IMR-90 (cell line): ENCODE data around the gene GRM4. TPM values are rescaled to one million over a fixed set of nuclear protein-coding genes. Genes with fewer than 3 reads are reported as not detected.

Experiments
- ATAC-seq: fragments of 200-7000 bp; cut with Tn5 transposase; 2 replicates; pipeline ENCODE4 v1.9.1; 2020; ENCODE audit warnings: low read depth, mild to moderate bottlenecking, moderate library complexity
- BruUV-seq: library from RNA; stranded (reverse); fragments of 400-500 nt; replicated peaks from 2 replicates; lab custom pipeline; 2021; lab: Mats Ljungman, UMichigan
- CTCF ChIA-PET: fragments of 300-600 bp; formaldehyde crosslinking; extraction: SDS; loops from one replicate; lab custom pipeline; 2021; ENCODE audit warnings: antibody characterized with exemption; lab: Yijun Ruan, JAX
- POLR2A ChIA-PET: fragments of 300-600 bp; sonication (Branson Sonifier 250); formaldehyde crosslinking; loops from one replicate; lab custom pipeline; 2022; ENCODE audit warnings: antibody characterized with exemption; ENCODE audit not compliant: unreplicated experiment; lab: Charles Lee
- DNase-seq: peaks from one replicate; pipeline ENCODE4 v3.0.0; 2013
- H2AFZ ChIP-seq: replicated peaks from 2 replicates; pipeline ENCODE3; 2013; ENCODE audit warnings: low read length, mild to moderate bottlenecking; ENCODE audit not compliant: poor library complexity
- H2AK5ac ChIP-seq: 2 replicates; pipeline ENCODE4 v1.6.1; 2013; ENCODE audit warnings: low read depth, low read length, inconsistent platforms
- H2AK9ac ChIP-seq: replicated peaks from 2 replicates; pipeline ENCODE3; 2013; ENCODE audit warnings: mild to moderate bottlenecking, low read depth, low read length, moderate library complexity; ENCODE audit not compliant: poor library complexity
- H2BK120ac ChIP-seq: 2 replicates; pipeline ENCODE4 v1.6.1; 2013; ENCODE audit warnings: low read depth, low read length, inconsistent platforms
- H2BK15ac ChIP-seq: 3 replicates; pipeline ENCODE4 v1.6.1; 2013; ENCODE audit warnings: low read depth, low read length, inconsistent platforms
- H2BK20ac ChIP-seq: 2 replicates; pipeline ENCODE4 v1.6.1; 2013; ENCODE audit warnings: low read depth, mild to moderate bottlenecking, inconsistent platforms, low read length, moderate library complexity
- H2BK5ac ChIP-seq: 2 replicates; pipeline ENCODE4 v1.6.1; 2013; ENCODE audit warnings: mild to moderate bottlenecking, low read depth, low read length, inconsistent platforms; ENCODE audit not compliant: poor library complexity, severe bottlenecking
- H3K14ac ChIP-seq: replicated peaks from 2 replicates; pipeline ENCODE4 v1.6.1; 2013; ENCODE audit warnings: low read depth, low read length, inconsistent platforms
- H3K18ac ChIP-seq: 2 replicates; pipeline ENCODE4 v1.6.1; 2013; ENCODE audit warnings: low read depth, low read length, control low read depth
- H3K23ac ChIP-seq: 2 replicates; pipeline ENCODE4 v1.6.1; 2013; ENCODE audit warnings: low read depth, low read length, inconsistent platforms
- H3K27ac ChIP-seq: 2 replicates; pipeline ENCODE4 v1.5.1; 2013; ENCODE audit warnings: mild to moderate bottlenecking, control low read depth, low read length; ENCODE audit not compliant: insufficient read depth
- H3K27me3 ChIP-seq: 2 replicates; pipeline ENCODE4 v1.6.1; 2013; ENCODE audit warnings: low read length; ENCODE audit not compliant: control insufficient read depth, insufficient read depth
- H3K36me3 ChIP-seq: 2 replicates; pipeline ENCODE4 v1.6.1; 2013; ENCODE audit warnings: low read length, mixed read lengths; ENCODE audit not compliant: control insufficient read depth, insufficient read depth
- H3K4ac ChIP-seq: 2 replicates; pipeline ENCODE4 v1.6.1; 2013; ENCODE audit warnings: low read depth, low read length, inconsistent platforms
- H3K4me1 ChIP-seq: 2 replicates; pipeline ENCODE4 v1.6.1; 2013; ENCODE audit warnings: low read length, mixed read lengths; ENCODE audit not compliant: control insufficient read depth, insufficient read depth
- H3K4me2 ChIP-seq: 2 replicates; pipeline ENCODE4 v1.6.1; 2013; ENCODE audit warnings: low read depth, mild to moderate bottlenecking, control low read depth, low read length, moderate library complexity
- H3K4me3 ChIP-seq: 2 replicates; pipeline ENCODE4 v1.5.1; 2013; ENCODE audit warnings: low read depth, mild to moderate bottlenecking, control low read depth, low read length, moderate library complexity; ENCODE audit not compliant: insufficient read depth
- H3K56ac ChIP-seq: 2 replicates; pipeline ENCODE4 v1.6.1; 2013; ENCODE audit warnings: low read length, inconsistent platforms; ENCODE audit not compliant: insufficient read depth; ENCODE audit errors: extremely low read depth
- H3K79me1 ChIP-seq, 2 experiments: 2 replicates each; pipeline ENCODE4 v1.6.1; 2013; ENCODE audit warnings: low read length in 2 of 2, inconsistent platforms in 1 of 2, low read depth in 1 of 2
- H3K9ac ChIP-seq: 2 replicates; pipeline ENCODE4 v1.6.1; 2013; ENCODE audit warnings: low read depth, low read length, control low read depth
- H3K9me1 ChIP-seq: 2 replicates; pipeline ENCODE4 v1.6.1; 2013; ENCODE audit warnings: low read length, inconsistent platforms; ENCODE audit not compliant: insufficient read depth
- H3K9me3 ChIP-seq: 2 replicates; pipeline ENCODE4 v1.6.1; 2013; ENCODE audit warnings: low read length; ENCODE audit not compliant: control insufficient read depth, insufficient read depth
- H4K20me1 ChIP-seq: 2 replicates; pipeline ENCODE4 v1.6.1; 2013; ENCODE audit warnings: low read length, inconsistent platforms; ENCODE audit not compliant: insufficient read depth
- H4K5ac ChIP-seq: 2 replicates; pipeline ENCODE4 v1.6.1; 2013; ENCODE audit warnings: mild to moderate bottlenecking, low read depth, low read length, control low read depth
- H4K8ac ChIP-seq, 2 experiments: 2 replicates each; pipeline ENCODE4 v1.6.1; 2013; ENCODE audit warnings: low read depth in 2 of 2, low read length in 2 of 2, control low read depth in 1 of 2, inconsistent platforms in 1 of 2
- H4K91ac ChIP-seq: 2 replicates; pipeline ENCODE4 v1.6.1; 2013; ENCODE audit warnings: low read depth, low read length, inconsistent platforms; ENCODE audit not compliant: insufficient read depth
- BHLHE40 ChIP-seq: fragments of 150-350 bp; IDR thresholded peaks from 2 replicates; pipeline ENCODE4 v1.6.1; 2016; ENCODE audit warnings: mild to moderate bottlenecking, low read depth, low read length
- FOS ChIP-seq: fragments of 150-350 bp; IDR thresholded peaks from 2 replicates; pipeline ENCODE4 v1.6.1; 2016; ENCODE audit warnings: low read depth, low read length
- MAFK ChIP-seq: IDR thresholded peaks from 2 replicates; pipeline ENCODE4 v1.6.1; 2012; ENCODE audit warnings: low read depth, low read length, improper control_type of control experiment
- MAZ ChIP-seq: IDR thresholded peaks from 2 replicates; pipeline ENCODE4 v1.6.1; 2012; ENCODE audit warnings: low read depth, mild to moderate bottlenecking, low read length, improper control_type of control experiment, moderate library complexity, borderline replicate concordance
- MXI1 ChIP-seq: IDR thresholded peaks from 2 replicates; pipeline ENCODE4 v1.6.1; 2012; ENCODE audit warnings: low read depth, mild to moderate bottlenecking, low read length, moderate library complexity, borderline replicate concordance
- NFE2L2 ChIP-seq: fragments of 150-350 bp; IDR thresholded peaks from 2 replicates; pipeline ENCODE4 v1.6.1; 2016; ENCODE audit warnings: low read depth, mild to moderate bottlenecking, low read length
- RAD21 ChIP-seq: IDR thresholded peaks from 2 replicates; pipeline ENCODE4 v1.6.1; 2012; ENCODE audit warnings: low read length, improper control_type of control experiment
- RFX5 ChIP-seq: IDR thresholded peaks from 2 replicates; pipeline ENCODE4 v1.8.0; 2012; ENCODE audit warnings: low read depth, mild to moderate bottlenecking, low read length, moderate library complexity
- WGBS, 2 experiments: methylation state at CpG; one replicate each; pipeline versions ENCODE4 v1.1.5 to v1.1.7; 2013; ENCODE audit warnings: missing lambda C conversion rate in 2 of 2; ENCODE audit not compliant: insufficient read length in 1 of 2; ENCODE audit errors: extremely low coverage in 2 of 2; 5-methylcytosine and 5-hydroxymethylcytosine counted together
- dilution Hi-C: fragments of 300-500 bp; cut with HindIII; formaldehyde crosslinking; loops from one replicate; pipeline ENCODE4 v1.14.3; 2018; ENCODE audit warnings: low sequenced_read_pairs; ENCODE audit not compliant: unreplicated experiment
- in situ Hi-C: fragments of 300-500 bp; cut with MboI; formaldehyde crosslinking; loops from 3 replicates; pipeline ENCODE4 v1.14.3; 2019; ENCODE audit warnings: low sequenced_read_pairs, inconsistent platforms, mixed read lengths
- intact Hi-C: fragments of 100-400 bp; cut with micrococcal nuclease; formaldehyde crosslinking; loops from 2 replicates; pipeline ENCODE4 v1.10.0; 2022
- polyA plus RNA-seq, 3 experiments: library from polyadenylated mRNA; depleted of rRNA; stranded (reverse); fragments of >200 nt; gene quantifications; 2 replicates each; pipeline ENCODE4 v1.2.3, GENCODE V29; 2012; ENCODE audit warnings: low replicate concordance in 1 of 3
- total RNA-seq: library from RNA; depleted of rRNA; stranded (reverse); fragments of >200 nt; gene quantifications from 2 replicates; pipeline ENCODE4 v1.2.3, GENCODE V29; 2012
- TF ChIP-seq, protein P1 (sequence below): fragments of 150-350 bp; IDR thresholded peaks from 2 replicates; pipeline ENCODE4 v1.6.1; 2017; ENCODE audit warnings: mild to moderate bottlenecking, antibody characterized with exemption, low read length, low read depth
- TF ChIP-seq, protein P2 (sequence below): conservative IDR thresholded peaks from 2 replicates; pipeline ENCODE4 v1.5.1; 2012; ENCODE audit warnings: mild to moderate bottlenecking, low read depth, low read length, improper control_type of control experiment
- TF ChIP-seq, protein P3 (sequence below): fragments of 150-350 bp; IDR thresholded peaks from 2 replicates; pipeline ENCODE4 v1.6.1; 2016; ENCODE audit warnings: low read depth, mild to moderate bottlenecking, low read length, moderate library complexity, borderline replicate concordance

GRM4 gene
- total and polyA plus RNA-seq, 2 of the 4 experiments (the other 2 are of a cell fraction) = 0.02 TPM; not detected in 1

- intact Hi-C loops (loop anchor here (10.0 kb wide), 1 partner anchor 541 kb away; no protein-coding TSS in a partner anchor), dilution Hi-C loops (no loop called here), in situ Hi-C loops (no loop called here)
- no peaks in the 10 kb centered on the region; the same call in 1 of the 2 replicates for H4K20me1 ChIP-seq
- TF ChIP-seq, protein P1, sequence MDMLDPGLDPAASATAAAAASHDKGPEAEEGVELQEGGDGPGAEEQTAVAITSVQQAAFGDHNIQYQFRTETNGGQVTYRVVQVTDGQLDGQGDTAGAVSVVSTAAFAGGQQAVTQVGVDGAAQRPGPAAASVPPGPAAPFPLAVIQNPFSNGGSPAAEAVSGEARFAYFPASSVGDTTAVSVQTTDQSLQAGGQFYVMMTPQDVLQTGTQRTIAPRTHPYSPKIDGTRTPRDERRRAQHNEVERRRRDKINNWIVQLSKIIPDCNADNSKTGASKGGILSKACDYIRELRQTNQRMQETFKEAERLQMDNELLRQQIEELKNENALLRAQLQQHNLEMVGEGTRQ = no peak
- TF ChIP-seq, protein P2, sequence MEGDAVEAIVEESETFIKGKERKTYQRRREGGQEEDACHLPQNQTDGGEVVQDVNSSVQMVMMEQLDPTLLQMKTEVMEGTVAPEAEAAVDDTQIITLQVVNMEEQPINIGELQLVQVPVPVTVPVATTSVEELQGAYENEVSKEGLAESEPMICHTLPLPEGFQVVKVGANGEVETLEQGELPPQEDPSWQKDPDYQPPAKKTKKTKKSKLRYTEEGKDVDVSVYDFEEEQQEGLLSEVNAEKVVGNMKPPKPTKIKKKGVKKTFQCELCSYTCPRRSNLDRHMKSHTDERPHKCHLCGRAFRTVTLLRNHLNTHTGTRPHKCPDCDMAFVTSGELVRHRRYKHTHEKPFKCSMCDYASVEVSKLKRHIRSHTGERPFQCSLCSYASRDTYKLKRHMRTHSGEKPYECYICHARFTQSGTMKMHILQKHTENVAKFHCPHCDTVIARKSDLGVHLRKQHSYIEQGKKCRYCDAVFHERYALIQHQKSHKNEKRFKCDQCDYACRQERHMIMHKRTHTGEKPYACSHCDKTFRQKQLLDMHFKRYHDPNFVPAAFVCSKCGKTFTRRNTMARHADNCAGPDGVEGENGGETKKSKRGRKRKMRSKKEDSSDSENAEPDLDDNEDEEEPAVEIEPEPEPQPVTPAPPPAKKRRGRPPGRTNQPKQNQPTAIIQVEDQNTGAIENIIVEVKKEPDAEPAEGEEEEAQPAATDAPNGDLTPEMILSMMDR = no peak
- TF ChIP-seq FOS (no peak), MXI1 (no peak), MAFK (no peak), BHLHE40 (no peak), RFX5 (no peak), MAZ (no peak), RAD21 (no peak), NFE2L2 (no peak)
- TF ChIP-seq, protein P3, sequence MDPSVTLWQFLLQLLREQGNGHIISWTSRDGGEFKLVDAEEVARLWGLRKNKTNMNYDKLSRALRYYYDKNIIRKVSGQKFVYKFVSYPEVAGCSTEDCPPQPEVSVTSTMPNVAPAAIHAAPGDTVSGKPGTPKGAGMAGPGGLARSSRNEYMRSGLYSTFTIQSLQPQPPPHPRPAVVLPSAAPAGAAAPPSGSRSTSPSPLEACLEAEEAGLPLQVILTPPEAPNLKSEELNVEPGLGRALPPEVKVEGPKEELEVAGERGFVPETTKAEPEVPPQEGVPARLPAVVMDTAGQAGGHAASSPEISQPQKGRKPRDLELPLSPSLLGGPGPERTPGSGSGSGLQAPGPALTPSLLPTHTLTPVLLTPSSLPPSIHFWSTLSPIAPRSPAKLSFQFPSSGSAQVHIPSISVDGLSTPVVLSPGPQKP = no peak
- H3K18ac ChIP-seq = no peak overlapping the region
- no peak overlapping the region for H2AK5ac ChIP-seq
- no peak overlapping the region for H4K5ac ChIP-seq
- no TSS peak for BruUV-seq
- WGBS, 2 experiments = 80% methylated on average over 2 of the region's 6 CpGs; no CpG with 5 or more reads in 1 of the 2 experiments
- no peak overlapping the region for H2BK120ac ChIP-seq
- H3K23ac ChIP-seq = no peak overlapping the region; the same call in 1 of the 2 replicates
- no peak overlapping the region for H3K4me2 ChIP-seq
- ChIA-PET CTCF (interaction anchor here (0.8 to 1.3 kb wide), 2 partner anchors 8 to 100 kb away, joined by 3 to 4 read pairs; no protein-coding TSS in a partner anchor), POLR2A (no interaction called here)
- no peak overlapping the region for H3K9ac ChIP-seq
- H2BK20ac ChIP-seq = no peak overlapping the region
- H2AK9ac ChIP-seq = no peak overlapping the region
- no peak overlapping the region for H4K8ac ChIP-seq
- H2AFZ ChIP-seq = no peak overlapping the region
- H3K79me1 ChIP-seq = no peaks in the 10 kb centered on the region
- H3K4me3 ChIP-seq = no peak overlapping the region
- no peaks in the 10 kb centered on the region for H3K9me3 ChIP-seq
- no peak overlapping the region for H3K27ac ChIP-seq
- no peak overlapping the region for H3K56ac ChIP-seq
- H4K91ac ChIP-seq = no peak overlapping the region
- peaks cover 69% of the 10 kb centered on the region for H3K27me3 ChIP-seq
- no peak overlapping the region for H2BK5ac ChIP-seq
- H3K14ac ChIP-seq = no peak overlapping the region
- no peaks in the 10 kb centered on the region for H3K36me3 ChIP-seq
- H2BK15ac ChIP-seq = no peak overlapping the region
- no peak for DNase-seq
- no peak overlapping the region for H3K4ac ChIP-seq
- no peak for ATAC-seq
- H3K4me1 ChIP-seq = no peaks in the 10 kb centered on the region
- H3K9me1 ChIP-seq = no peaks in the 10 kb centered on the region
These were observed 82.2 kb downstream of the GRM4 start for GRCh38 chr6:34063651-34064050.
